Activated CD4-positive, alpha-beta T cell treated with anti-CD3 and anti-CD28 coated beads, Interleukin-10, Interleukin-2, amounts not matched to agents 100 ng/mL and 50 ng/mL, durations not matched to agents 16 hours and 8 hours (primary cell): ENCODE measurements around the gene VPS25.
A peak's percentile ranks its signal among the peaks of the same experiment; 100 is the strongest.

ENCODE experiments used
- DNase-seq: peaks from one replicate; pipeline ENCODE4 v3.0.0-alpha.2; 2020

Gene VPS25

GRCh38 chr17:42796066-42796758 lies 23.0 kb downstream of the VPS25 start:
- no peak for DNase-seq

- no peak for DNase-seq
Measured at GRCh38 chr17:42797067-42798007, 24.1 kb downstream of the VPS25 start.

GRCh38 chr17:42798011-42798382 lies 24.7 kb downstream of the VPS25 start:
- DNase-seq: no peak

GRCh38 chr17:42798383-42799380 lies 25.4 kb downstream of the VPS25 start, which contains the start of the genes CNTD1 and COA3:
TSS of gene CNTD1 (plus strand) at chr17:42798861. CDS start at chr17:42799068, 207 bp downstream.
TSS of gene COA3 (minus strand) at chr17:42798704. CDS start at chr17:42798681, 23 bp downstream.
- DNase-seq: peak; percentile 92

GRCh38 chr17:42803074-42803883 lies 30.0 kb downstream of the VPS25 start:
- DNase-seq: no peak

GRCh38 chr17:42804918-42805367 lies 31.7 kb downstream of the VPS25 start:
- DNase-seq: no peak

GRCh38 chr17:42806249-42806648 lies 33.0 kb downstream of the VPS25 start:
- DNase-seq: no peak

GRCh38 chr17:42809250-42809649 lies 36.0 kb downstream of the VPS25 start:
- no peak for DNase-seq

- DNase-seq: no peak
Measured at GRCh38 chr17:42814633-42815399, 41.6 kb downstream of the VPS25 start.

GRCh38 chr17:42817866-42818265 lies 44.6 kb downstream of the VPS25 start:
- no peak for DNase-seq

GRCh38 chr17:42818379-42818778 lies 45.1 kb downstream of the VPS25 start:
- no peak for DNase-seq

- peak; percentile 76 for DNase-seq
Measured at GRCh38 chr17:42819939-42820535, 46.8 kb downstream of the VPS25 start.

- no peak for DNase-seq
Measured at GRCh38 chr17:42821176-42821575, 47.9 kb downstream of the VPS25 start.

GRCh38 chr17:42827472-42827871 lies 54.2 kb downstream of the VPS25 start:
- no peak for DNase-seq
